ENCODE results near the gene NECAB2.

The NECAB2 gene

GRCh38 chr16:83952940-83953795 is 14.9 kb upstream of the NECAB2 start, which contains the start of gene OSGIN1:
Gene OSGIN1, plus strand, starts transcription at chr16:83953240. Its CDS starts 4,432 bp downstream, at chr16:83957672.
- Histone ChIP-seq H3K27me3 (ENCODE audit: control insufficient read depth, insufficient read depth, low read length) (no peaks in the 10 kb centered on the region), H3K9me3 (ENCODE audit: control insufficient read depth, insufficient read depth, low read length) (no peaks in the 10 kb centered on the region), H3K27ac (ENCODE audit: low read length) (no peak within 1 kb of the TSS), H3K4me1 (ENCODE audit: control insufficient read depth, insufficient read depth, low read length) (no peaks in the 10 kb centered on the region), H3K36me3 (ENCODE audit: control insufficient read depth, insufficient read depth, low read length) (no peaks in the 10 kb centered on the region), H3K4me3 (ENCODE audit: low read length) (peak within 1 kb of the TSS; percentile 11; the same call in 1 of the 2 replicates)
- no CpG with 5 or more reads among the region's 30 CpGs for WGBS (ENCODE audit: insufficient coverage, insufficient read length)
- DNase-seq (ENCODE audit: low read depth, low spot score) = no peak

GRCh38 chr16:83953796-83954576 is 14.1 kb upstream of the NECAB2 start:
- Histone ChIP-seq H3K27ac (ENCODE audit: low read length) (no peak overlapping the region), H3K4me3 (ENCODE audit: low read length) (peak overlapping the region; percentile 11; the same call in 1 of the 2 replicates), H3K4me1 (ENCODE audit: control insufficient read depth, insufficient read depth, low read length) (no peaks in the 10 kb centered on the region), H3K36me3 (ENCODE audit: control insufficient read depth, insufficient read depth, low read length) (no peaks in the 10 kb centered on the region), H3K27me3 (ENCODE audit: control insufficient read depth, insufficient read depth, low read length) (no peaks in the 10 kb centered on the region), H3K9me3 (ENCODE audit: control insufficient read depth, insufficient read depth, low read length) (no peaks in the 10 kb centered on the region)
- WGBS (ENCODE audit: insufficient coverage, insufficient read length) = no CpG with 5 or more reads among the region's 19 CpGs
- no peak for DNase-seq (ENCODE audit: low read depth, low spot score)

DNA sequence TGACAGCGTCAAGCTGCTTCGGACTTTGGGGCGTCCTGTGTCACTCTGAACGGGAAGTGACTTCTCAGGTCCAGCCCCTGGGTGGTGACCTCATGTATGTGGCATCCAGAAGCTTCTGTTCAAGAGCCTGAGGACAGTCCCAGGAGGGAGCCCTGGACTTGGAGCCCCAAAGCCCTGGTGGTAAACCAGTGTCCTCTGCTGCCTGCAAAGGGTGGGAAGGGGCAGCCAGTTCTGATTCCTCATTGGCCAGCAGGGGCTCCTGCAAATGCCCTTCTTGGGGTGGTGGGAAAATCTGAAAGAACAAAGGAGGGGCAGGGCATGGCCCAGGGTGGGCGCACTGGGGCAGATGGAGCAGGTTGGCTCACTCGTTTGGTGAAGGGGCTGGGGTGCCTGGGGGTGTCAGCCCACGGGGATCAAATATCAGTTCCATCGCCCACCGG is 13.4 kb upstream of the NECAB2 start:
- H3K27me3 ChIP-seq (ENCODE audit: control insufficient read depth, insufficient read depth, low read length) = no peaks in the 10 kb centered on the region
- no peak overlapping the region for H3K4me3 ChIP-seq (ENCODE audit: low read length)
- no peaks in the 10 kb centered on the region for H3K9me3 ChIP-seq (ENCODE audit: control insufficient read depth, insufficient read depth, low read length)
- no CpG with 5 or more reads among the region's 9 CpGs for WGBS (ENCODE audit: insufficient coverage, insufficient read length)
- DNase-seq (ENCODE audit: low read depth, low spot score) = no peak
- H3K4me1 ChIP-seq (ENCODE audit: control insufficient read depth, insufficient read depth, low read length) = no peaks in the 10 kb centered on the region
- H3K27ac ChIP-seq (ENCODE audit: low read length) = no peak overlapping the region
- H3K36me3 ChIP-seq (ENCODE audit: control insufficient read depth, insufficient read depth, low read length) = no peaks in the 10 kb centered on the region

DNA sequence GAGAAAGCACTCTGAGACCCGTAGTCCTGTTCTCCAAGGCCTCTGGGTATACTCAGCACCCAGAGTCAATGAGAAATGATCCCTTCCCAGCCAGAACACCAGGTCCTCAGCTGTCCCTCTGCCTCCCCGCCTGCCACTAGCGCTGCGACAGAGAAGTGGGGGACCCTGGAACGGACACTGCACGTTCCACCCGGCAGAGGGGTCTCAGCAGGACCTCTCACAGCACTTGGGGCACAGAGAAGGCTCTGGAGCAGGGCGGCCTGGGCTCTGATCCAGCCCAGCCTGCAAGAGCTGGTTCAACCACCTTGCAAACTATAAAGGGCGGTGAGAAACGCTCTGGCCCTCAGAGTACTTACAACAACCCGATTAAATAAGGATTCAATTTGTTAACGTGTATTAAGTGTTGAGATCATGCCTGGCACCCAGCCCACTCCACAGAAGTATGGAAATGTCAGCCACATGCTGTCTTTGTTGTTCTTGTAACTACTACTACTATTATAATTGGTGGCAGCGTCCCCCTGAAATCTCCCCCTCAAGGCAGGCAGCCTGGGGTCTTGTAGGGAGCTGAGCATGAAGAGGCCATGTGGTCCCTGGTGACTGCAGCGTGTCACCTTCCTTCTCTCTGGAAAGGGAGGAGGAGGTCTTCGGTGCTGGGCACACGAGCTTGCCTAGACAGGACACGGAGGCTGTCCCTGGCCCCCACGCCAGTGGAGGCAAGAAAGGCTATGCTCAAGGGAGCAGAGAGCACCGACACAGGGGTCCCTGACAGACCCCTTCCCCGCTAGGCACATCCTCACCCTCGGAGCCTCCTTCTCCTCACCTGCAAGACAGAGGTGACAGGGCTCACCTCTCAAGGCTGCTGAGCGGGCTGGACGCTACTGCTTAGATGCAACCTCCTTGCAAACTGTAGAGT is 12.6 kb upstream of the NECAB2 start:
- Histone ChIP-seq H3K4me1 (ENCODE audit: control insufficient read depth, insufficient read depth, low read length) (no peaks in the 10 kb centered on the region), H3K27ac (ENCODE audit: low read length) (no peak overlapping the region), H3K4me3 (ENCODE audit: low read length) (no peak overlapping the region), H3K9me3 (ENCODE audit: control insufficient read depth, insufficient read depth, low read length) (no peaks in the 10 kb centered on the region), H3K27me3 (ENCODE audit: control insufficient read depth, insufficient read depth, low read length) (no peaks in the 10 kb centered on the region), H3K36me3 (ENCODE audit: control insufficient read depth, insufficient read depth, low read length) (no peaks in the 10 kb centered on the region)
- WGBS (ENCODE audit: insufficient coverage, insufficient read length) = no CpG with 5 or more reads among the region's 23 CpGs
- no peak for DNase-seq (ENCODE audit: low read depth, low spot score)

GRCh38 chr16:83956336-83957289 is 11.4 kb upstream of the NECAB2 start:
- Histone ChIP-seq H3K36me3 (ENCODE audit: control insufficient read depth, insufficient read depth, low read length) (no peaks in the 10 kb centered on the region), H3K9me3 (ENCODE audit: control insufficient read depth, insufficient read depth, low read length) (no peaks in the 10 kb centered on the region), H3K4me3 (ENCODE audit: low read length) (no peak overlapping the region), H3K27me3 (ENCODE audit: control insufficient read depth, insufficient read depth, low read length) (no peaks in the 10 kb centered on the region), H3K27ac (ENCODE audit: low read length) (no peak overlapping the region), H3K4me1 (ENCODE audit: control insufficient read depth, insufficient read depth, low read length) (no peaks in the 10 kb centered on the region)
- WGBS (ENCODE audit: insufficient coverage, insufficient read length) = no CpG with 5 or more reads among the region's 22 CpGs
- DNase-seq (ENCODE audit: low read depth, low spot score) = peak; percentile 83

DNA sequence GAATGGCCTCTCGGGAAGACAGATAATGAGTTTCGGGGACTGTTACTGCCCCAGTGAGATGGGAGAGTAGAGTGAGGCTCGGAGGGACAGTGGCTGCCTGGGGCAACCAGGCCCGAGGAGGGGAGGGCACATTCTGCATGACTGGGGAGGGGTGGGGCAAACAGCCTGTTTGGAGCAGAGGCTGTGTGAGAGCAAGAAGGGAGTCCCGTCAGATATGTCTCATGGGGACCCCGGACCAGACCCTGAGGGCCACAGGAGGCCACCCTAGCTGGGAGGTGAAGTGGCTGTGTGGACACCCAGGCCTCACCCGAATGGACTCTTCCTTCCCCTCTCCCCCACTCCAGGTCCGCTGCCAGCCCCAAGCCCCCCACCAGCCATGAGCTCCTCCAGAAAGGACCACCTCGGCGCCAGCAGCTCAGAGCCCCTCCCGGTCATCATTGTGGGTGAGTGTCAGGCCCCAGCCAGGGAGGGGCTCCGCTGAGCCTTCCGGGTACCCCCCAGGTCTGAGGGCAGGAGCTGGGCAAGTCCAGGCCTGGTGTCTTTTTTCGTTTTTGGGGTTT is 10.7 kb upstream of the NECAB2 start:
- no peaks in the 10 kb centered on the region for H3K36me3 ChIP-seq (ENCODE audit: control insufficient read depth, insufficient read depth, low read length)
- DNase-seq (ENCODE audit: low read depth, low spot score) = no peak
- no peaks in the 10 kb centered on the region for H3K27me3 ChIP-seq (ENCODE audit: control insufficient read depth, insufficient read depth, low read length)
- H3K4me1 ChIP-seq (ENCODE audit: control insufficient read depth, insufficient read depth, low read length) = no peaks in the 10 kb centered on the region
- H3K27ac ChIP-seq (ENCODE audit: low read length) = no peak overlapping the region
- no peak overlapping the region for H3K4me3 ChIP-seq (ENCODE audit: low read length)
- no CpG with 5 or more reads among the region's 14 CpGs for WGBS (ENCODE audit: insufficient coverage, insufficient read length)
- H3K9me3 ChIP-seq (ENCODE audit: control insufficient read depth, insufficient read depth, low read length) = no peaks in the 10 kb centered on the region

DNA sequence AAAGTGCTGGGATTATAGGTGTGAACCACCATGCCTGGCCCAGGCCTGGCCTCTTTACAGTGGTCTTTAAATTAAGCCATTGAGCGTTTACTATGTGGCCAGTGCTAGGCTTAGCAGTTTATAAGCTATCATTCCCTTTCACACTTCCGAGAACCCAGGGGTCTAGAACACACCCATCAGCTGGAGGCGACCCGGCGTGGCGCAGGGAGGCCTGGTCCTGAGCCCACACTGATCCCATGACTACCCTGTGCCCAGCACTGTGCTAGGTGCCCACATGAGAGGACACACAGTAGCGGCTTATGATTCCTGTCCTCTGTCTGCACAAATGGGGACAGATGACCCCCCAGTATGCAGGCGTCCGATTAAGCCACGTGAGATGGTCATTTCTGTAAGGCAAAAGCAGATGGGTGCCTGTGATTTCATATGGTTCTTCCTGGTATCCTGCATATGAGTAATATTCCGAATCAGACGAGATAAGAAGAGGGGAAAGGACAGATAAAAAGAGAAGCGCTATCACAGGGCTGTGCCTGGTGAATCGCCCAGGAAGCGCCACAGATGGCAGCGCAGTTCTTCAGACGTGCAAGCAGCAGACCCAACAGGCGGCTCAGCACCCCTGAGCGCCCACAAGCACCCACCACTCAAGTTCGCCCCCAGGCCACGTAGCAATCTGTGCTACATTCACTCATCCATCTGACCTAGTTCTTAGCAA is 9.8 kb upstream of the NECAB2 start:
- no peak for DNase-seq (ENCODE audit: low read depth, low spot score)
- no peaks in the 10 kb centered on the region for H3K4me1 ChIP-seq (ENCODE audit: control insufficient read depth, insufficient read depth, low read length)
- no CpG with 5 or more reads among the region's 21 CpGs for WGBS (ENCODE audit: insufficient coverage, insufficient read length)
- no peak overlapping the region for H3K4me3 ChIP-seq (ENCODE audit: low read length)
- no peaks in the 10 kb centered on the region for H3K27me3 ChIP-seq (ENCODE audit: control insufficient read depth, insufficient read depth, low read length)
- no peaks in the 10 kb centered on the region for H3K9me3 ChIP-seq (ENCODE audit: control insufficient read depth, insufficient read depth, low read length)
- H3K27ac ChIP-seq (ENCODE audit: low read length) = no peak overlapping the region
- no peaks in the 10 kb centered on the region for H3K36me3 ChIP-seq (ENCODE audit: control insufficient read depth, insufficient read depth, low read length)

GRCh38 chr16:83958846-83959565 is 9.0 kb upstream of the NECAB2 start:
- H3K36me3 ChIP-seq (ENCODE audit: control insufficient read depth, insufficient read depth, low read length) = no peaks in the 10 kb centered on the region
- H3K27me3 ChIP-seq (ENCODE audit: control insufficient read depth, insufficient read depth, low read length) = no peaks in the 10 kb centered on the region
- no CpG with 5 or more reads among the region's 21 CpGs for WGBS (ENCODE audit: insufficient coverage, insufficient read length)
- H3K4me1 ChIP-seq (ENCODE audit: control insufficient read depth, insufficient read depth, low read length) = no peaks in the 10 kb centered on the region
- no peak overlapping the region for H3K27ac ChIP-seq (ENCODE audit: low read length)
- no peaks in the 10 kb centered on the region for H3K9me3 ChIP-seq (ENCODE audit: control insufficient read depth, insufficient read depth, low read length)
- no peak for DNase-seq (ENCODE audit: low read depth, low spot score)
- H3K4me3 ChIP-seq (ENCODE audit: low read length) = no peak overlapping the region

Measured in iPS DF 6.9 (cell line).